Measurements from ENCODE around the gene SEZ6L2. TPM values are rescaled to one million over a fixed set of nuclear protein-coding genes. Genes with fewer than 3 reads are reported as not detected.

SEZ6L2 gene
- total and polyA plus RNA-seq, 2 experiments from 2014 or later, result 18.0 to 71.9 TPM

DNA sequence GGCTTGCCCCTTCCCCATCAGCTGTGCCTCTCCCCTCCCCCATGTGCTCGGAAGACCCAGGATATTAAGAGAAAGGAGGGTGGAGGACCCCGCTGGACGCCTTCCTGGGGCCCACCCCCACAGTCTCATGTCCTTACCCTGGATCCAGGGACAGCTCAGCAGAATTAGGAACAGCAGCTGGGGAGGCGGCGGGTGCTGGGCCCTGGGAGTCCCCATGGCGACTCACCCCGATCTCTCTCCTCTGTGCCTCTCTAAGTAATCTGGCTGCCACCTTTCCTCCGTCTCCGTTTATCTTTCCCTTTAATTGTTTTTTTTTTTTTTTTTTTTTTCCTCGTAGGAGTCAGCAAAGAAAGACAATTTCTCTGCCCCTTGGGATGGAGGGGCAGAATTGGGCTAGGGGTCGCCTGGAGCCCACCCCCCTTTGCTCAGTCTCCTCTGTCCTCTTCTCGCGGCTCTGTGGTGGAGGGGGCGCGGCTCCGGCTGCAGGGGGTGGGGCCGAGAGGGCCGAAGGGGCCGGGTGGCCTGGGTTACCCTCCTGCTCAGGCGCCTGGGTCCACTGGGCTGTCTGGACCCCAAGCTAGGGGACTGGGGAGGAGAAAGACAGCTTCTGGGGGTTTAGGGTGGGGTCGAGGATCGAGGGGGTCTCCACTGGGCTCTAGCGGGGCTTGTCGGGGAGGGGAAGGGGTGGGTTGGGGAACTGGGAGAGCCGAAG is 390 bp downstream of the SEZ6L2 start:
- H4K20me1 ChIP-seq (replicated peaks; ENCODE audit: insufficient read depth), result 0 out of 2 replicates have a peak, but pooled peaks cover 6% of the 10 kb centered on the region
- ATAC-seq (peak; percentile 71), DNase-seq (ENCODE audit: low spot score) (peak; percentile 86)
- TF ChIP-seq POLR2AphosphoS5 (IDR thresholded peaks at IDR 0.05; ENCODE audit: low read depth), result peak; percentile 46; the same call in 1 of the 2 replicates
- no peak for TF ChIP-seq ZNF114 (CRISPR knock-in tag; IDR thresholded peaks at IDR 0.05)
- peak overlapping the region; percentile 94 for H2AFZ ChIP-seq
- H3K4me3 ChIP-seq, result peak overlapping the region; percentile 97
- Mint-ChIP-seq H3K27me3 (ENCODE audit: insufficient read depth, low read depth, poor library complexity) (peaks cover 12% of the 10 kb centered on the region), H3K9me3 (no peaks in the 10 kb centered on the region), H3K4me3 (peak overlapping the region; percentile 92), H3K27ac (peak overlapping the region; percentile 70), H3K4me1 (peaks cover 28% of the 10 kb centered on the region), H3K36me3 (ENCODE audit: low read depth) (peaks cover 3% of the 10 kb centered on the region; the same call in 2 of the 3 replicates)
- no peaks in the 10 kb centered on the region for H3K9me2 ChIP-seq (ENCODE audit: insufficient read depth)
- peak overlapping the region; percentile 100 for H3K4me2 ChIP-seq
- H3F3A ChIP-seq (replicated peaks; ENCODE audit: low read depth), result 0 out of 2 replicates have a peak, but pooled peaks cover 6% of the 10 kb centered on the region
- H3K36me3 ChIP-seq (ENCODE audit: insufficient read depth), result no peaks in the 10 kb centered on the region
- 0 out of 2 replicates have a peak overlapping the region, but pooled peaks have one; percentile 55 for H3K27ac ChIP-seq (ENCODE audit: low read depth)
- peaks cover 14% of the 10 kb centered on the region; the same call in 1 of the 2 replicates for H3K79me2 ChIP-seq (replicated peaks; ENCODE audit: insufficient read depth)
- peaks cover 22% of the 10 kb centered on the region for H3K4me1 ChIP-seq (ENCODE audit: insufficient read depth)
- no peaks in the 10 kb centered on the region for H3K27me3 ChIP-seq (ENCODE audit: insufficient read depth)

DNA sequence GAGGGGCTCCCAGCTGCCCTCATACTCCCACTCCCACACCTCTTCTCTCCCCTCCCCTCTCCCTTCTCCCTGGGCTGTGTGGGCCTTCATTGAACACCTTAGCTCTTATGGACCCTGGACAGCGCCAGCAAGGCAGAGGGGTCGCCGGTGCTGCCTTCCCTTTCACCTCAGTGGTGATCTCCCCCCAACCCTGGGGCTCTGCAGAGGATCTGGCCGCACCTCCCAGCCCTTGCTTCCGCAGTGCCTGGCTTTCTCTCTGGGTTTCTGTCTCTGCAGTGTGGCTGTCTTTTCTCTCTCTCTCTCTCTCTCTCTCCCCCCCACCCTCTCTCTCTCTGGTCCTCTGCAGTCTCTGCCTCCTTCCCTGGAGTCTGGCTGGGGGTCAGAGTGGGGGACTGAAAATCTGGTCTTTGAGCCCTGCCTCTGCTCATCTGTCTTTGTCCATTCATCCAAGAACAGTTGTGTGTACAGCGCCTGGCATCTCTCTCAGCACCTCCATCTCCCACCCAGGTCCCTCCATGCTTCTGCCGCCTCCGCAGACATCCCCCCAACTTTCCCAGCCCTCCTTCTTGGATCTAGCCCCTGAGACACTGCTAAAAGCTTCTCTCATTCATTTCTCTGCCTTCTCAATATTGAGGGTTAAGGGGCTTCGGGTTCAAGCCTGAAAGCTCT is 1.1 kb downstream of the SEZ6L2 start:
- Histone ChIP-seq H3K4me3 (peak overlapping the region; percentile 97), H3K9me2 (ENCODE audit: insufficient read depth) (no peaks in the 10 kb centered on the region), H3K36me3 (ENCODE audit: insufficient read depth) (no peaks in the 10 kb centered on the region), H3F3A (replicated peaks; ENCODE audit: low read depth) (0 out of 2 replicates have a peak, but pooled peaks cover 6% of the 10 kb centered on the region), H3K4me1 (ENCODE audit: insufficient read depth) (peaks cover 22% of the 10 kb centered on the region), H2AFZ (peak overlapping the region; percentile 94), H3K27ac (ENCODE audit: low read depth) (no peak overlapping the region), H3K4me2 (peak overlapping the region; percentile 100), H4K20me1 (replicated peaks; ENCODE audit: insufficient read depth) (no peaks in the 10 kb centered on the region), H3K27me3 (ENCODE audit: insufficient read depth) (no peaks in the 10 kb centered on the region), H3K79me2 (replicated peaks; ENCODE audit: insufficient read depth) (peaks cover 14% of the 10 kb centered on the region; the same call in 1 of the 2 replicates)
- TF ChIP-seq EZH2phosphoT487 (IDR thresholded peaks at IDR 0.05; ENCODE audit: unreplicated experiment) (no peak), STAT1 (IDR thresholded peaks at IDR 0.05; ENCODE audit: unreplicated experiment) (no peak)
- TF ChIP-seq, protein P1, sequence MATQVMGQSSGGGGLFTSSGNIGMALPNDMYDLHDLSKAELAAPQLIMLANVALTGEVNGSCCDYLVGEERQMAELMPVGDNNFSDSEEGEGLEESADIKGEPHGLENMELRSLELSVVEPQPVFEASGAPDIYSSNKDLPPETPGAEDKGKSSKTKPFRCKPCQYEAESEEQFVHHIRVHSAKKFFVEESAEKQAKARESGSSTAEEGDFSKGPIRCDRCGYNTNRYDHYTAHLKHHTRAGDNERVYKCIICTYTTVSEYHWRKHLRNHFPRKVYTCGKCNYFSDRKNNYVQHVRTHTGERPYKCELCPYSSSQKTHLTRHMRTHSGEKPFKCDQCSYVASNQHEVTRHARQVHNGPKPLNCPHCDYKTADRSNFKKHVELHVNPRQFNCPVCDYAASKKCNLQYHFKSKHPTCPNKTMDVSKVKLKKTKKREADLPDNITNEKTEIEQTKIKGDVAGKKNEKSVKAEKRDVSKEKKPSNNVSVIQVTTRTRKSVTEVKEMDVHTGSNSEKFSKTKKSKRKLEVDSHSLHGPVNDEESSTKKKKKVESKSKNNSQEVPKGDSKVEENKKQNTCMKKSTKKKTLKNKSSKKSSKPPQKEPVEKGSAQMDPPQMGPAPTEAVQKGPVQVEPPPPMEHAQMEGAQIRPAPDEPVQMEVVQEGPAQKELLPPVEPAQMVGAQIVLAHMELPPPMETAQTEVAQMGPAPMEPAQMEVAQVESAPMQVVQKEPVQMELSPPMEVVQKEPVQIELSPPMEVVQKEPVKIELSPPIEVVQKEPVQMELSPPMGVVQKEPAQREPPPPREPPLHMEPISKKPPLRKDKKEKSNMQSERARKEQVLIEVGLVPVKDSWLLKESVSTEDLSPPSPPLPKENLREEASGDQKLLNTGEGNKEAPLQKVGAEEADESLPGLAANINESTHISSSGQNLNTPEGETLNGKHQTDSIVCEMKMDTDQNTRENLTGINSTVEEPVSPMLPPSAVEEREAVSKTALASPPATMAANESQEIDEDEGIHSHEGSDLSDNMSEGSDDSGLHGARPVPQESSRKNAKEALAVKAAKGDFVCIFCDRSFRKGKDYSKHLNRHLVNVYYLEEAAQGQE (IDR thresholded peaks at IDR 0.05; ENCODE audit: unreplicated experiment), result peak; percentile 77
- Mint-ChIP-seq H3K4me1 (peaks cover 24% of the 10 kb centered on the region), H3K9me3 (no peaks in the 10 kb centered on the region), H3K4me3 (peak overlapping the region; percentile 92), H3K27me3 (ENCODE audit: insufficient read depth, low read depth, poor library complexity) (peaks cover 12% of the 10 kb centered on the region), H3K36me3 (ENCODE audit: low read depth) (peaks cover 3% of the 10 kb centered on the region; the same call in 2 of the 3 replicates), H3K27ac (peak overlapping the region; percentile 70)
- DNase-seq (ENCODE audit: low spot score) (no peak), ATAC-seq (peak; percentile 5)

All from GM23338 (cell line).